Measurements from ENCODE around the gene ALDH1A2.
"Not testable (repeated sequence)": the region's sequence is repeated elsewhere in the genome, so short reads cannot be mapped to it uniquely, and the experiment has no call there.

Gene ALDH1A2

GRCh38 chr15:58066042-58066867 is 744 bp upstream of the ALDH1A2 start:
- DNase-seq, result peak; percentile 80 to 92 (median 86)

DNA sequence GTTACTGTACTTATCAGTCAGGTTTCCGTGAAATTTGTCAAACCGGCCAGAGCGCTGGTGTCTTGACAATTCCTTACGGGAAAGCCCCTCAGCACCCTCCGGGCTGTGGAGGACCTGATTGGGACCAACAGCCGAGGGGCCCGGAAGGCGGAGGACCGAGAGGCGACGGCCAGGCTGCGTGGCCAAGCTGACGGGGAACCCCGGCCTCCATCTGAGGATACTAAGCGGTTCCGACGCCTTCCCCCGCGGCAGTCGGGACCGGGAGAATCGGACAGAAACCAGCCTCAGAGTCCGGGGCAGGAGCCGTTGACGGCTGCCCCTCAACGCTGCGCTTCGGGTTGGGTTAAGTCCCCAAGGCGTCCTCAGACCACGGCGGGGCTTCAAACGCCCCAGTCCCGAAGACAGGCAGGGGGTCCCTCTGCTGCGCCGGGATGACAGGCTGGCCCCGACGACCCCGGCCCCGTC is 499 bp downstream of the ALDH1A2 start:
- peak; percentile 14 to 51 (median 37) for DNase-seq

DNA sequence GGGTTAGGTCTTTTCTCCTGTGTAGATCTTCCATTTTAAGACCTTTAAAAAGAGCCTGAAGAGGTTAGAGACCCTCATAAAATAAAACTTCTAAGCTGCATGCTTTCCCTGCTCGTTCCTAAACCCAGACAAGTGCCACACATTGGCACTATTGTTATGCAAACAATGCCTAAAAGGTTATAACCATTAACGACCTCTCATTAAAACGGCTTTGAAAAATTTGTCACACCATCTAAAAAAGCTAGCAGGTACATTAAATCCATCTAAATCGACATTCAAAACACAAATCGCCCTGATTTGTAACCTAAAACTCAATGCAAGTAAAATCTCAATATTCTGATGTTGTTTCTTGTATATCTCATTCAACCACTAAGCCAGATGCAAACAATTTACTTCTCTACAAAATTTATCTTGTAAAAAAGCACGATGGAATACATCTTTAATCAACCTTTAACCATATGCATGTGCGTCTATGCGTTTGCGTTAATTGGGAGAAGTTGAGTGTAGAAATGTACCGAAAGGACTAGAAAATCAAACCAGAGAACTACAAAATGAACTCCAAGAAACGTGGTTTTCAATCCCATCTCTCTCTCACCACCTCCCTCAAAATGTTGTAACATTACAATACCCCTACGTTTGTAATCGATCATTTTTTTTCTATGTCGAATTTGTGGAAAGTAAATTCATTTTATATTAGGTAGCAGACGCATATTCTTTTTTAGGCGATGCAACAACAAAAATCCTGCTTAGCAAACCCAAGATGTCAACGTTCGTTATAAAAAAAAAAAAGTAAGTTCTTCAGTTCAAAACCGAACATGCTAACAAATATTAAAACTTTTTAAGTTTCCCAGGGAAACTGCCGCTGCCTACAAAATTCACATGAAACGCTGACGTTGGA is 1.2 kb downstream of the ALDH1A2 start:
- no peak for DNase-seq

DNA sequence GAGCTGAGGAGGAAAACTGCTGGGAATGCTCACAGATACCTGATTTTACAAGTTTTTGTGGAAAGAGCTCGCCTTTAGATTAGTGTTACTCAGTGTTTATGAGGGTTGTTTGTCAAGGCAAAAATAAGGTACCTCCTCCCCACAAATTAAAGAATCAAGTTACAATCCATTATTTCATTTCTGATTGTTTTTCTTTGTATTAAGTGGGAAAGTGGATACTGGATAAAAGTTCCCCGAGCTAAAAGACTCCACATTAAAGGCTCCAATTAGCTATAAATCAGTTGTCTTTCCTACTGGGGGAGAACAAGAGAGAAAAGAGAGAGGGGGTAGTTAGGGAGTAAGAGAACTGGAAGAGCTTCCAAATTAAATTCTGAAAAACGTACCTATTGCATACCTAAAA is 1.9 kb downstream of the ALDH1A2 start:
- no peak for DNase-seq

DNA sequence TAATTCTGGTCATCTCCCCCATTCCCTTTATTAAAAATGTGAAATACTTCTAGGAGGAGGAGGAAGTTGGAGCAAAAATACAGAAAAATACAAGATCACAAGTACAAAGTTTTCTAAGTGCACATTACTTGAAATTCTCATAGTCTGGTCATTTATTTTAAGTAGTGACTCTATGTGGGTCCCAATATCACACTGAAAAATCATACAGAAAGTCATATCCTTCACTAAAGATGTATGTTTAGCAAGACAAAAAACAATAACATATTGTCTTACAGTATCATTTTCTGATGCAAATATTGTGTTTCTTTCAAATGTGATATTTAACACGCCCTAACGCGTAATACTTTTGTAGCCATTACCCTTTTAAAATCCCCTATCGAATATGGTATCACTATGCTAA is 2.5 kb downstream of the ALDH1A2 start:
- no peak for DNase-seq

GRCh38 chr15:58062175-58062574 is 3.3 kb downstream of the ALDH1A2 start:
- no peak for DNase-seq

DNA sequence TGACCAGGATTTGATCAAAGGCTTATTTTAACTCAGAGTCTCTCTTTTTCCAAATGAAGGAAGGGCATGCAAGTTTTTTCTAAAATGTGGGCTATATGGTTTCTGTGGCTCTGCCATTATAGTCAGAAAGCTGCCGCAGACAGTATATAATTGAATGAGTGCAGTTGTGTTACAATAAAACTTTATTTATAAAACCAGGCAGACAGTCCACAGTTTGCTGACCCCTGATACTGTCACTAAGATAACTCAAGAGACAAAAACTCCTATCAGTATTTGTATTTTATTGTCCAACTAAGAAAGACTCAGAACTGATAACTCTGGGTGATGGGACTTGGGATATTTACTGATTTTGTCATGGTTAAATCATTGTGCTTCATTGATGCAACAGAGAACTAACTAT is 4.9 kb downstream of the ALDH1A2 start:
- DNase-seq, result no peak

- DNase-seq, result no peak
These were observed 6.8 kb downstream of the ALDH1A2 start for GRCh38 chr15:58058729-58059128.

DNA sequence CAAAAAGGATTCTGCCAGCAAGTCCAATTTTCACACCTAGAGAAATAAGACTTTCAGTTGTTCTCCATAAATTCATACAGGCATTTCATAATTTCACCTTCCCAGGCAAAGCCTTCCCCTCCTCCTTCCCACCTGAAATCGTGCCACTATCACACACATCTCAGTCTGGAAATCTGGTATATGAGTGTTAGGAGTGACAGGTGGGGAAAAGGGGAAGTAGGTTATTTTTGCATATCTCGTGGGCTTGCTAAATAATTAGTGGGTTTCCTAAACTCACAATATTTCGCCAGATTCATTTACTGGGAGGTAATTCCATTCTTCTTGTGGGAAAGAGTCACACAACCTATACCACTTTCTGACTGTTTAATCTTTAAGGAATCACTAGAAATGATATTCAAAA is 7.4 kb downstream of the ALDH1A2 start:
- no peak for DNase-seq

DNA sequence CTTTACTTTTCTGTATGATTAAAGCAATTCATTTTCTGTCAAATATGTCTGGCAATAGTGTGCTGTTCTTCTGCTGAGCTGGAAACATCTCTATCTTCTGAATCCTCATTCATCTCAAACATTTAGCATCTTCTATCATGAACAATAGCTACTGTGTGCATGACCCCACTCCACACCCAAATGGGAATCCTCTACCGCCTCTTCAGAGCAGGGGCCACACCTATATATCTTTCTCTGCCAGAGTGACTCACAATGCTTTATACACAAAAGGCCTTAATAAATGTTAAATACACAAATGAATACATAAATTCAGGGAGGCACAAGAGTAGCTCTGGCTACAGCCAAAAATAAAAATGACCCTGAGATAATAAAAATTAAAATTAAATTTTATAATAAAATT is 8.0 kb downstream of the ALDH1A2 start:
- no peak for DNase-seq

- no peak for DNase-seq
These were observed 9.5 kb downstream of the ALDH1A2 start for GRCh38 chr15:58056015-58056414.

DNA sequence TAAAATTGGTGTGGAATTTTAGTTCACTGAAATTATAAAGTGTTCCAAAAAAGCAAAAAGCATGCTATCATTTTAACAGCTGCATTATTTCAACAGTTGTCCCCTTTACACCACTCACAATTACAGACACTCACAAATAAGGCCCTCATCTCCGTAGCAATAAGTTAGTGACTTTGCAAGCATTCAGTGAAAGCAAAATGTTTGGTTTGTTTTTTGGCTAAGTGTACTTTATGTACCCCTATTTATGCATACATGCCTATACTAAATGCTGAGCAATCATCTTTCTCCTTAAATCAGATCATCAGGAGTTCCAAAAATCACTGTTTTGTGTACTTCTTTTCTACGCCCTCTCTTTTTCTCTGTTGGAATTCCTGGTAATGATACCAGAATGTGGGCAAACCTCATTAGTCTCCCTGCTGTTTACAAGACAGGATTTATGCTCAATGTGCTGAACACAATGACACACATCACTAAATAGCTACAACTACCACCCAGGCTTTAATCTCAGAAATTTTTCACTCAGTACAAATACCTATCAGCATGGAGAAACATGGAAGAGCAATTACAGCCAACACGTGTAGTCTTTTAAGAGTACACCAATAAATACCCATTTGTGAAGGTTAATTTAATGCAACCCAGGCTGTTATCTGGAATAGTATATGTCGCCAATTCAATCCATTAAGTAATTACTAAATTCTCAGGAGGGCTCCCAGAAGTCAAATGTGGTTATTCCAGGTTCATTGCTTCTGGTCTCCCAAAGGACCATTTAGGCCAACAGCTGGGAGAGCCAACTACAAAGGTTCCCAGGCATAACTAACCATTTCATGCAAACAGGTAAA is 12.0 kb downstream of the ALDH1A2 start:
- DNase-seq, result no peak

GRCh38 chr15:58052334-58052733 is 13.2 kb downstream of the ALDH1A2 start:
- peak in 2 of 4 experiments; percentile 14 for DNase-seq

DNA sequence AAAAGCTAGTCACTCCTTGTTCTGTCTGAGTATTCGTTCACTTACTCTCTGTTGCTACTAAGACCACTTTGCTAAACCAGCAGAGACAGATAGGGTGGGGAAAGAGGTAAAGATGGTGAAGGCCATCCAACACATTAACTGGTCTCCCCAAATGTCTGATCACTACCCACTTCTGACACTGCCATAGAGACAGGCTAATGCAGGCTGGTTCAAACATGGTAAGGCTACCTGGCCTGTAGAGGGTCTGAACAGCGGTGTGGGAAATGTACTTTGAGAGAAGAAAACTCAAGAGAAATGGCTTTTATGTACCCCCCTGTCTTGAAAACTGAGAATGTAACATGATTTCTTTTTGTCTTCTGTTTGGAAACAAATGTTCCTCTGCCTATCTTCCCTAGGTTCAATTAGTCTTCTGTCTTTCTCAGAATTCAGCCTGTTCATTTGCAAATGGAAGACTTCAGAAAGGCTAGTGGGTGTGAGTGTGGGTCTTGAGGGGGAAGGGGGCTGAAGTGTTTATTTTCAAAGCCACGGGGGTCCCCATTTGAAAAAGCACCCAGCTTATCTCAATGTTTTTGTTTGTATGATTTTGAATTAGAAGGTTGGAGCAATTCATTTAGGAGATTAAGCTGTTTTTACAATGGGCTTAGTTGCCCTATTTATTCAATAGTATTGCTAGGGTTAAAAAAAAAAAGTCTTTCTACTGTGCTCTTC is 15.8 kb downstream of the ALDH1A2 start:
- no peak for DNase-seq

DNA sequence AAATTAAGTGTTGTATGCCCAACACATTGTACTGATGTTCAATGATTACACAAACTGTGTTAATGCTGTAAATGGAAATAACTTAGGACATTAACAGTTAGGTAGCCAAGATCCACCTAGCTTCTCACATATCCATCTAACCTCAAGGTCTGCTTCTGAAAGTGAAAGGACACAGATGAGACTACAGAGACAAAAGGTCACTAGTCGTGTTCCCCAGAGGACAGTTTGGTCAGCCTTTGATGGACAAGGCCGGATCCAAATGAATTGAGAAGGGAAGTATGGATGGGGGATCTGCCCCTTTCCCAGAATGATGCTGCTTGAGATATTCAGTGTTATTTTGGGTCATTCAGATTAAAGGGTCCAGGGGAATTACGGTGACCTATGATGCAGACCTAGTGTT is 17.2 kb downstream of the ALDH1A2 start:
- DNase-seq, result no peak

GRCh38 chr15:58047149-58047548 is 18.4 kb downstream of the ALDH1A2 start:
- DNase-seq, result no peak

- DNase-seq, result peak in 2 of 4 experiments; percentile 32 to 38
These were observed 19.0 kb downstream of the ALDH1A2 start for GRCh38 chr15:58046467-58046866.

- DNase-seq, result not testable (repeated sequence)
These were observed 20.1 kb downstream of the ALDH1A2 start for GRCh38 chr15:58045376-58045775.

DNA sequence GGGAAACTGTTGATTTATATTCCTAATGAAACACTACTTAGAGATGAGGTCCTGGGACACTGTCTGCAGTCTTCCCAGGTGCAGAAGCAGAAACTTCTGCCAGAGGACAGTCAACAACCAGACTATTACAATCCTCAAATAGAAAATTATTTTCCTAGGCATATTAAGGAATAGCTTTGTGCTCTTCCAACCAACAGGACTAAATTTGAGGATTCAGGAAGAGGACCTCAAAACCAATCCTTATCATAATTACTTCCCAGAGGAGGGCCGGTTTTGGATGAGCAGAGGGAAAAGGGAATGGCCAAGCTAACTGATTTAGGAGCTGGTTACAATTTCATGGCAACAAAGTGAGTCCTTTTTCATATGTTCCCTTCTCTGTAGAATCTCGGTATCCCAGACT is 21.0 kb downstream of the ALDH1A2 start:
- DNase-seq, result no peak

DNA sequence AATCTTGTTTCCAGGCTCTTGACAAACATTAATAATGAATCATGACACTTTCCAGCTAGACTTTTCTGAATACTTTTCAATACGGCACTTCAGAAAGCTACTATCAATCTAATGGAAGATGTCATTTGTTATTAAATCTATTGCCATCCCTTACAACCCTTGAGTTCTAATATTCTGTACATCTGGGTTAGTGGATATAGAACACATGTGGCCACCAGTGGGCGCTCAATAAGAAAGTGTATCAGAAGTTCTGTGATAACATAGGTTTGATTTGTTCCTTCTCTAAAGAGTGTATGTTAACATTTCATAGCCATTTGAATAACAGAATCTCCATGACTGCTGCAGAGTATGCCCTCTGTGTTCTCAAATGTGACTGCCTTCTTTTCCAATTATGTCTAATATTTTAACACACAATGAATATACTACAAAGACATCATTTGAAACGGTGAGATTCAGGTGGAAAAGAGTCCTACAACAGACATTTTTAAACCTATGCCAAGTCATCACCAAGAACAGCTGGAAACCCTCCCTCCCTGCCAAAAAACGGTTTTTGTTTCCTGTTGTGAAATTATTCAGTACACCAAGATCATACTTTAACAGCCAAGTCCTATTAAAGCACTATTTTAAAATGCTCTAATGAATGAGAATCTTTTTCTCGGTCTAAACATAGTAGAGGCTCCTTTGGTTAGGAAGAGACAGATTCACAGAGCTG is 22.2 kb downstream of the ALDH1A2 start:
- peak; percentile 64 to 82 (median 72) for DNase-seq

- no peak for DNase-seq
These were observed 23.5 kb downstream of the ALDH1A2 start for GRCh38 chr15:58042006-58042405.

All from suppressor macrophage (primary cell).